Liver (tissue), 9 donors: ENCODE data around the gene CFAP100. TPM values are rescaled to one million over a fixed set of nuclear protein-coding genes. Genes with fewer than 3 reads are reported as not detected.

Experiments
- DNase-seq: peaks from one replicate; pipeline ENCODE4 v3.0.0-alpha.2; 2017; ENCODE audit warnings: low spot score
- H3K27ac ChIP-seq, 2 donors: one replicate each; pipeline ENCODE4 v1.7.0; 2013; ENCODE audit warnings: inconsistent platforms in 2 of 2, low read length in 2 of 2, control low read depth in 1 of 2, low read depth in 1 of 2, mild to moderate bottlenecking in 1 of 2
- H3K27me3 ChIP-seq, 4 donors: one replicate each; pipeline versions ENCODE4 v1.6.1 to v1.7.0; 2013; ENCODE audit warnings: low read length in 3 of 4, inconsistent platforms in 1 of 4, mild to moderate bottlenecking in 1 of 4, moderate library complexity in 1 of 4; ENCODE audit not compliant: control insufficient read depth in 4 of 4, insufficient read depth in 4 of 4
- H3K36me3 ChIP-seq, 4 donors: one replicate each; pipeline versions ENCODE4 v1.6.1 to v1.7.0; 2013; ENCODE audit warnings: low read length in 3 of 4, mild to moderate bottlenecking in 3 of 4, low read depth in 1 of 4, moderate library complexity in 1 of 4; ENCODE audit not compliant: control insufficient read depth in 4 of 4, insufficient read depth in 3 of 4
- H3K4me1 ChIP-seq, 4 donors: one replicate each; pipeline versions ENCODE4 v1.6.1 to v1.7.0; 2013; ENCODE audit warnings: low read length in 3 of 4, mild to moderate bottlenecking in 3 of 4, moderate library complexity in 1 of 4; ENCODE audit not compliant: control insufficient read depth in 4 of 4, insufficient read depth in 4 of 4
- H3K4me3 ChIP-seq, 3 donors: one replicate each; pipeline versions ENCODE4 v1.6.1 to v1.7.0; 2013; ENCODE audit warnings: low read length in 3 of 3, control low read depth in 1 of 3, low read depth in 1 of 3, mild to moderate bottlenecking in 1 of 3
- H3K9ac ChIP-seq, 2 donors: one replicate each; pipeline ENCODE4 v1.7.0; 2013; ENCODE audit warnings: low read length in 2 of 2, mild to moderate bottlenecking in 2 of 2, moderate library complexity in 2 of 2, control low read depth in 1 of 2, low read depth in 1 of 2
- H3K9me3 ChIP-seq, 4 donors: one replicate each; pipeline versions ENCODE4 v1.6.1 to v1.7.0; 2013; ENCODE audit warnings: low read length in 3 of 4; ENCODE audit not compliant: control insufficient read depth in 4 of 4
- ATF3 ChIP-seq: IDR thresholded peaks from 2 replicates; pipeline ENCODE4 v1.6.1; 2016; ENCODE audit warnings: antibody characterized with exemption
- CTCF ChIP-seq: fragments of 150-350 bp; IDR thresholded peaks from 2 replicates; pipeline ENCODE4 v1.5.1; 2017; ENCODE audit warnings: improper control_type of control experiment, low read depth, low read length; ENCODE audit not compliant: missing input control
- EGR1 ChIP-seq, 2 donors: IDR thresholded peaks; 2 replicates each; pipeline ENCODE4 v1.6.1; 2016 to 2018; ENCODE audit warnings: antibody characterized with exemption in 2 of 2, low read depth in 2 of 2
- FOXA1 ChIP-seq: IDR thresholded peaks from 2 replicates; pipeline ENCODE4 v1.6.1; 2016; ENCODE audit warnings: antibody characterized with exemption
- FOXA2 ChIP-seq: IDR thresholded peaks from 2 replicates; pipeline ENCODE4 v1.6.1; 2016; ENCODE audit warnings: antibody characterized with exemption
- GABPA ChIP-seq, 2 donors: IDR thresholded peaks in 1 of 2; conservative IDR thresholded peaks in 1 of 2; 2 replicates each; pipeline ENCODE4 v1.6.1; 2016; ENCODE audit warnings: antibody characterized with exemption in 2 of 2, mild to moderate bottlenecking in 1 of 2, moderate library complexity in 1 of 2
- HNF4A ChIP-seq, 2 donors: conservative IDR thresholded peaks; 2 replicates each; pipeline ENCODE4 v1.6.1; 2016; ENCODE audit warnings: antibody characterized with exemption in 2 of 2, mild to moderate bottlenecking in 2 of 2
- HNF4G ChIP-seq: IDR thresholded peaks from 2 replicates; pipeline ENCODE4 v1.6.1; 2016; ENCODE audit warnings: antibody characterized with exemption
- JUND ChIP-seq, 2 donors: IDR thresholded peaks; 2 replicates each; pipeline ENCODE4 v1.6.1; 2016; ENCODE audit warnings: antibody characterized with exemption in 2 of 2
- MAX ChIP-seq: IDR thresholded peaks from 2 replicates; pipeline ENCODE4 v1.6.1; 2016; ENCODE audit warnings: antibody characterized with exemption
- NR2F2 ChIP-seq: IDR thresholded peaks from 2 replicates; pipeline ENCODE4 v1.6.1; 2016; ENCODE audit warnings: antibody characterized with exemption
- RAD21 ChIP-seq, 2 donors: IDR thresholded peaks; 2 replicates each; pipeline ENCODE4 v1.6.1; 2016; ENCODE audit warnings: antibody characterized with exemption in 2 of 2, mild to moderate bottlenecking in 2 of 2
- REST ChIP-seq: IDR thresholded peaks from 2 replicates; pipeline ENCODE4 v1.6.1; 2016; ENCODE audit warnings: antibody characterized with exemption, mild to moderate bottlenecking
- RXRA ChIP-seq, 2 donors: IDR thresholded peaks; 2 replicates each; pipeline ENCODE4 v1.6.1; 2017 to 2018; ENCODE audit warnings: antibody characterized with exemption in 2 of 2, mild to moderate bottlenecking in 1 of 2
- SP1 ChIP-seq: IDR thresholded peaks from 2 replicates; pipeline ENCODE4 v1.6.1; 2018; ENCODE audit warnings: antibody characterized with exemption, mild to moderate bottlenecking
- TAF1 ChIP-seq: conservative IDR thresholded peaks from 2 replicates; pipeline ENCODE4 v1.6.1; 2016; ENCODE audit warnings: antibody characterized with exemption, mild to moderate bottlenecking
- YY1 ChIP-seq: IDR thresholded peaks from 2 replicates; pipeline ENCODE4 v1.6.1; 2016; ENCODE audit warnings: antibody characterized with exemption, mild to moderate bottlenecking
- ZBTB33 ChIP-seq: IDR thresholded peaks from 2 replicates; pipeline ENCODE4 v1.6.1; 2016; ENCODE audit warnings: antibody characterized with exemption
- WGBS: extraction: QIAGEN DNeasy Blood & Tissue Kit; methylation state at CpG from one replicate; pipeline ENCODE4 v1.1.7; 2013; 5-methylcytosine and 5-hydroxymethylcytosine counted together
- polyA plus RNA-seq, 2 donors: library from polyadenylated mRNA; stranded (reverse) in 1 of 2; unstranded in 1 of 2; fragments of 200-250 nt in 1 of 2; fragments of >200 nt in 1 of 2; fragmentation: Nextera tagmentation in 1 of 2; extraction: Ambion mirVana in 1 of 2; gene quantifications; one replicate each; pipeline versions ENCODE4 v1.2.1 to v1.2.3, GENCODE V29; 2013 to 2015
- total RNA-seq, 2 donors: library from RNA; depleted of rRNA; stranded (reverse); fragments of >200 nt; gene quantifications; one replicate each; pipeline ENCODE4 v1.2.3, GENCODE V29; 2014
- donor health status: healthy.
- donor health status: healthy.
- donor health status: healthy.
- donor health status: healthy.
- donor health status: healthy.

The CFAP100 gene
- total and polyA plus RNA-seq, 4 donors = not detected

- Histone ChIP-seq H3K9me3 (peaks cover 0 to 2% (median 0%) of the 10 kb centered on the region in 4 donors), H3K27me3 (no peaks in the 10 kb centered on the region), H3K9ac (no peak overlapping the region), H3K27ac (no peak overlapping the region), H3K4me3 (no peak overlapping the region), H3K36me3 (peaks cover 1 to 20% (median 11%) of the 10 kb centered on the region in 4 donors), H3K4me1 (peaks cover 3 to 16% (median 6%) of the 10 kb centered on the region in 4 donors)
- TF ChIP-seq RAD21 (IDR thresholded peaks at IDR 0.05) (no peak), HNF4G (no peak), MAX (no peak), CTCF (no peak), NR2F2 (no peak), ZBTB33 (no peak), ATF3 (no peak), SP1 (no peak), HNF4A (conservative IDR thresholded peaks at IDR 0.05) (no peak), FOXA1 (no peak), TAF1 (no peak), GABPA (IDR thresholded peaks at IDR 0.05 in 1 of 2, conservative IDR thresholded peaks at IDR 0.05 in 1 of 2) (no peak), EGR1 (IDR thresholded peaks at IDR 0.05; ENCODE audit: low read depth in 2 of 2) (no peak), RXRA (IDR thresholded peaks at IDR 0.05) (no peak), REST (no peak), JUND (IDR thresholded peaks at IDR 0.05) (no peak), YY1 (no peak), FOXA2 (no peak)
- DNase-seq = no peak
- WGBS = 96% methylated on average over 4 of the region's 4 CpGs
Observed at GRCh38 chr3:126432361-126433104, 37.8 kb downstream of the CFAP100 start.
